Measurements from ENCODE around the gene WNT3.

Gene WNT3

DNA sequence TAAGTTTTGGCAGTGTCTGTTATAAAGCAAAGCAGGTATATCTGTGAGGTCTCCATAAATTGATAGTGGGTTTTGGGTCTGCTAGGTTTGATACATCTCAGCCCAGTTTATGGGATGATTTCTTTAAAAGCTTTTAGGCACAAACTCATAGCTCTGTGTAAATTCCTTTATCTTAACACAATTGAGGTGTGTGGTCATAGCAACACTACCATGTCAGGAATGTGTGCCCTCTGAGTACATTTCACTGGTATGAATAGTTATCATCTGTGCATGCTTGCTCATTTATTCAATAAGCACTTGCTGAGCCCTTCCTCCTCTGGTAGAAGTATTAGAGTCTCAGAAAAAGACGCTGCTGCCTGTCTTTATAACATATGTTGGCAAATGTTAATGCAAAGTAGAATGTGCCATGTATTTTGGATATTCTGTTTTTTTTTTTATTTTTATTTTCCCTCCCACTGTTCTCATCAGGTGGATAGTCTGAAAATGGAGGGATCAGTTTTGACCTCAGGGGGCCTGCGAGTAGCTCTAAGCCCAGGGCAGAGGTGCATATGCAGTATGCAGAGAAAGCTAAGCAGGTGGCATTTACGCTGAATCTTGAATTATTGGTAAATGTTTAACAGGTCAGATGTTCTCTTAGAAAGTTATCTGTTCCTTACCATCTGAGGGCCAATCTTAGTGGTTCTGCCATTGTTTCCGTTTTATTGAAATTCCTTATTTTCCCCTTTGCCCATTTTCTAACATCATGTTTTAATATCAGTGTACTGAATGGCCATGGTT, 90.7 kb downstream of the WNT3 start:
- no peak for DNase-seq

DNA sequence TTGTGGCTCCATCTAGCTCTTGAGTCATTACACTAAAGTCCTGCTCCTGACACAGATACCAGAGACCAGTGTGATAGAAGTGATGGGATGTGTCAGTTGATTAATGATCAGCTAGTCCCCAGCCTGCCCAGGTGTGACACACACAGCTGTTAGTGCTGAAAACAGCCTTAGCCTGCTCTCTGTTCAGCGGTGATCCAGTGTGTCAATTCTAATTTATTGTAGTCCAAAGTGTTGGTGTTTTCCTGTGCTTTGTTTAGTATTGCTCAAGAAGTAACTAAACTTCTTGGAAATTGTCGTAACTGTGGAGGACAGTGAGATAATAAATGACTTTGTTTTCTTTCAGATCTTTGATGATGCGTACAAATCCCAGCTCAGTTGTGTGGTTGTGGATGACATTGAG, 92.3 kb downstream of the WNT3 start:
- no peak for DNase-seq

DNA sequence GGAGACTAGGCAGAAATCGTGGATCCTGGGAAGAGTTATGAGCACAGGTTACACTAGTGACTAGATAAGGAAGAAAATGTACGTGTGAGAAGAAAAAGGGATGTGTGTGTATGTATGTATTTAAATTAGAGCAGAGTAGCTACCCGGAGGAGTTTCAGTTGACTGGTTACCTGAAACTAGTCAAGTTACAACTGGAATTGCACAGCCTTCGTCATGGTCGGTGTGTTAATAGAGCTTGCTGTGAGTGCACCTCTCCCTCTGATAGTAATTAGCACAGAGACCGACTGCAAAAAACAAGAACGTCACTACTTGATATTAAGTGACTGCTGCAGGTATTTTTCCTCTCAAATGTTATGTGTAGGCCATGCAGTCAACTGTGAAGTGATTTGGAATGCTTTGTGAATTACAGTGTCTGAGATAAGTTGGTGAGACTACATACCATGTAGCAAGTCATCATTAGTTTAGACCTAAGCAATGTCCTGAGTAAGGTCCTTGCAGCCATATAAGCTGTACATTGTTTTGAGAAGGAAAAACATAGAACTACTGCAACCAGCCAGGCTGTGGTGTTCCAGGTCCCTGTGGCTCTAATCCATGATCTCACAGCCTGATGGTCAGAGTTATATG, 95.7 kb downstream of the WNT3 start:
- no peak for DNase-seq

DNA sequence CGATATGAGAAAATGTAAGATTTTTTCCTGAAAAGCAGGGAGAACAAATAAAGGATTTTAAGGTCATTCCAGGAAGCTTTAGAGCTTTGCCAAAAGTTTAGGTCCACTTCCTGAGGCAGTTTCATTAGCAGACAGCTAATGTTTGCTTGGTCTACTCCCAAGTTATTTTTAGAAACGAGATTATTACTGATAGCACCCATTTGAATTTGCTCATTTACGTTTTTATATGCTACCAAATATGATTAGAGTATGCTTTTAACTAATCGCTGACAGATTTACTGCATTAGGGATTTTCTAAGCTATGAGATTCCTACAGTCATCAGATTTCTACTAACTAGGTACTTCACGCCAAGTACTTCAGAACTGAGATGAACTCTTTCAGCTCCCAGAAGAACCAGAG, 98.1 kb downstream of the WNT3 start:
- no peak for DNase-seq

DNA sequence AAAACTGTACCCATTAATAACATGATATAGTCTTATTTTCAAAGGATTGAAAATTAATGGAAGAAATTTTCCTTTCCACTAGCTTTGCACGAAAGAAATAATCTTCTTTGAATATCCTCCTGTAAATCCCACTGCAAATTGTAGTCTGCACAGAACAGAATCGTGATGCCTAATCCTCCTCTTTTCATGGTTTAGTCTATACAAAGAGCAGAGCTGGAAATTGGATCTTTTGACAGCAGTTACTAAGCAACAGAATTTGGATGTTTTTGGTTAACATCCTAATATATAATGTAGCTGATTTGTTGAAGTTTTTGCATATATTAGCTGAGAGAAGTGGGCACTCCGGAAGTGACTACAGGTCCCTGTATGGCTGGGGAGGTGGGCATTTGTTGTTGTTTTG, 98.6 kb downstream of the WNT3 start:
- no peak for DNase-seq

DNA sequence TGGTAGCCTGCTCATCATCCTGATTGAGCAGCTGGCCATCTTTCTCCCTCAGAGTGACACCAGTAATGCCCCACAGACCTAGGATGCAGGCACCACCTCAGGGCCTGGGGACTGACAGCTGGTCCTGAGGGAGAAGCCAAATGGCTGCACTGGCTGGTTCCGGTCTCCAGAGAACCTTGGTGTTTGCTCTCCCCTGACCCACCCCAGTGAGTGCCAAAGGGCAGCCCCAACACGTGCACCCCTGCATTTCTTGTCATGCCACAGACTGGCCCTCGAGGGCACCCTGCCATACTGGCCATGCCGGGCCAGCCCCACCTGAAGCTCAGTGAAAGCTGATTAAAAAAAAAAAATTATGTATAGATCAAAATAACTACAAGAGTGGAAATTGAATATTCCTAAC, 100.5 kb downstream of the WNT3 start:
- DNase-seq = no peak
